COLO668 (cell line): Measurements from ENCODE around the gene PSTPIP2.
A peak's percentile ranks its signal among the peaks of the same experiment; 100 is the strongest.
"Not testable (repeated sequence)": the region's sequence is repeated elsewhere in the genome, so short reads cannot be mapped to it uniquely, and the experiment has no call there.

Source experiments
- DNase-seq: peaks from one replicate; lab custom pipeline; 2025; ENCODE audit not compliant: unreplicated experiment; lab: John Stamatoyannopoulos, UW

Gene PSTPIP2, protein sequence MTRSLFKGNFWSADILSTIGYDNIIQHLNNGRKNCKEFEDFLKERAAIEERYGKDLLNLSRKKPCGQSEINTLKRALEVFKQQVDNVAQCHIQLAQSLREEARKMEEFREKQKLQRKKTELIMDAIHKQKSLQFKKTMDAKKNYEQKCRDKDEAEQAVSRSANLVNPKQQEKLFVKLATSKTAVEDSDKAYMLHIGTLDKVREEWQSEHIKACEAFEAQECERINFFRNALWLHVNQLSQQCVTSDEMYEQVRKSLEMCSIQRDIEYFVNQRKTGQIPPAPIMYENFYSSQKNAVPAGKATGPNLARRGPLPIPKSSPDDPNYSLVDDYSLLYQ

DNA sequence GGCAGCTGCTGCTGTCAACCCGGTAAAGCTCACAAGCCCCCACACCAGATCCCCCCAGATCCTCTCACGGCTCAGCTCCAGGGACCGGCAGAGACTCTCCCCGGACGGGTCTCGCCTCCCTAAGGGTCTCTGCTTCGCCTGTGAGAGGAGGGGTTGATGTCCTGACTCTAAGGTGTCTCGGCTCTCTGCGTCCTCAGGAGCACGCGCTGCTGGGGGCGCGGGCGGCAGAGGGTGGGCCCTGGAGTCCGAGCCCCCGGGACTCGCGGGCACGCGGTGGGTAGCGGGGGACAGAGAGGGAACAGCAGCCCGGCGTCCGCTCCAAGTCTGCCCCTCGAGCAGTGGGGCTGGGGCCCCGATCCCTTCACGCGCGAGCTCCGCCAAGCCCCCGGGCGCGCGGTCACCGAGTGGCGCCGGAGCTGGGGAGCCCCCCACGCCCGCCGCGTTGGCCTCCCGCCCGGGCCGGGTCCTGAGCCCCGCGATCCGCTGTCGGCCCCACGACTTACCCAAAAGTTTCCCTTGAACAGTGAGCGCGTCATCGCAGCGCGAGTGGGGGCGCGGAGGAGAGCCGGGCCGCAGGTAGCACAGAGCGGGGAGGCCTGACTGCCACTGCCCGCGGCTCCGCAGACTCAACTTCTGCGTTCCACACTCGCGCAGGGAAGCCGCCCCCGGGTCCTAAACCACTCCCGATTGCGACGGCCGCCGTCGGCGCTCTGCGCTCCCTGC, at the start of gene PSTPIP2:
Gene PSTPIP2, minus strand, starts transcription at position 608 of the 723 bp plus-strand sequence. Its CDS starts 72 bp downstream, at position 536.
- DNase-seq = peak; percentile 58

DNA sequence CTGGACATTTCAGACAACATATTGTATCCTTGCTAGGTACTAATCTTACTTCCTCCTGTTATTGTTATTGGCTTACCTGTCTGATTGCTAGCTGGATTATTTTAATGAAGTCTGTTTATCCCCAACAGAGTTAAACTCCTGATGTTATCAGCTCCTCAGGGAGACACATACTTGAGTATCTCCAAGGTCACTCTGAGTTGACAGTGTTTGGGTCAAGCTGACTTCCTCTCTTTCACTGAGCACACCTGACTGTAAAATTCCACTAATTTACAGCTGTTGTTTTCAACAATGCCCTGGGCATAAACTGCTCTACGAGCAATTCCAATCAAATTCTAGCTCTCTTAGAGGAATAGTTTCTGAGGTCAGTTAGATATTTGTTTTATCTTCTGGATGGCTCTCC, 41.7 kb upstream of the PSTPIP2 start:
- DNase-seq = no peak

DNA sequence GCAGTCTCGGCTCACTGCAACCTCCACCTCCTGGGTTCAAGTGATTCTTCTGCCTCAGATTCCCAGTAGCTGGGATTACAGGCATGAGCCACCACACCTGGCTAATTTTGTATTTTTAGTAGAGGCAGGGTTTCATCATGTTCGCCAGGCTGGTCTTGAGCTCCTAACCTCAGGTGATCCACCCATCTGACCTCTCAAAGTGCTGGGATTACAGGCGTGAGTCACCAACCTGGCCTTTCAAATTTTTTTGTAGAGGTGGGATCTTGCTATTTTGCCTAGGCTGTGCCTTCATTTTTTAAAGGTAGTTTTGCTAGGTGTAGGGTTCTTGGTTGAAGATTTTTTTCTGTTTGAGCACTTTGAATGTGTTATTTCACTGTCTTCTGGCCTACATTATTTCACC, 38.3 kb upstream of the PSTPIP2 start:
- DNase-seq = no peak

DNA sequence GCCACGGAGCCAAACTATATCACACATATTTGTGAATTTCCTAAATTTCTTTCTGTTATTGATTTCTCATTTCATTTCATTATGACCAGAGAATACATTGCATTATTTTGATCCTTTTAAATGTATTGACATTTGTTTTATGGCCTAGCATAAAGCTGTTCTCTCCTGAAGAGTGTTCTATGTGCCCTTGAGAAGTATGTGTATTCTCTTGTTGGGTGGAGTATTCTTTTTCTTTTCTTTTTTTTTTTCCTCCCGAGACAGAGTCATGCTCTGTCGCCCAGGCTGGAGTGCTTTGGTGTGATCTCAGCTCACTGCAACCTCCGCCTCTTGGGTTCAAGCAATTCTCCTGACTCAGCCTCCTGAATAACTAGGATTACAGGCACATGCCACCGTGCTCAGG, 37.3 kb upstream of the PSTPIP2 start:
- no peak for DNase-seq

DNA sequence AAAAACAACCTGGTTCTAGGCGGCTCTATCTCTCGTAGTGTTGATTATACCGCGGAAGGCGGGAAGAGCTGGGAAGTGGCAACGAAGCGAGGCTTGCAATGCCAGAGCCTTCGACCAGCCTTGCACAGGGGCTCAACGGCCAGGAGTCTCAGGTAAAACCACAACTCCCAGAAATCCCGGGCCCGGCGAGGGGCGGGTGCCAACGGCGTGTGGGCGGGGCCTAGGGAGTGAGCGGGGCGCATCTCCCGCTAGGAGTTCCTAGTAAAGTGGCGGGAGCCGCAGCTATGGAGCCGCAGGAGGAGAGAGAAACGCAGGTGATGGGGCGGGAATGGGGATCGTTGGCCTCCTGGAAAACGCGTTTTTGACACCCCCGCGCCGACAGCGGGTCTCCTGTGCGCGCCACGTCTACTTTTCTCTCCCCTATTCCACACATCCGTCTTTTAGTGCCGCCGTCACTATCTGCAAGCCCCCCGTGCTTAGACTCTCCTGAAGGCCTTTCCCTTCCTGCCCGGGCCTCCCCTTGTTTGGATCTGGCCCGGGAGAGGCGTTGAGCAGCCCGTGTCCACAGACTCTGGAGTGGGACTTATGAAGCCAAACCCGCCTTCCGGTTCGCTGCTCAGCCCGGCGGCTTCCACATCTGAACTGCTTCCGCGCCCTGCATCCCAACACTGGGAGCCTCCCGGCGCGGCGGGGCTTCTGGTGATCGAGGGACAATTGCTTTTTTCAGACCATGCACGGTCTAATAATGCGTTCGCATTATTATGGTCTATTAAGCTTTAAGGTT, 32.3 kb upstream of the PSTPIP2 start, which contains the start of gene HAUS1:
Gene HAUS1, plus strand, starts transcription at position 258 of the 784 bp plus-strand sequence. Its CDS starts 27 bp downstream, at position 285.
- peak; percentile 97 for DNase-seq

DNA sequence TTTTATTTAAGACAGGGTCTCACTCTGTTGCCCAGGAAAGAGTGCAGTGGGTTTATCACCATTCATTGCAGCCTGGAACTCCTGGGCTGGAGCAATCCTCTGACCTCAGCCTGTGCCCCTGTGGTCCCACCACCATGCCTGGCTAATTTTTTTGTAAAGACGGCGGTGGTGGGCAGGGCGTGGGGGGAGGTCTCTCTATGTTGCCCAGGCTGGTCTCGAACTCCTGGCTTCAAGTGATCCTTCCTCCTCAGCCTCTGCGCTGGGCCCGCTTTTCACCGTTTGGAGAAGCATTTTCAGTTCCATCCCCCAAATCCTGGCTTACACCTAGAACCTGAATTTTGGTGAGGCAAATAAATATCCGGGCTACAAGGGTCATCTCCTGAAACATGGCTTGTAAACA, 27.4 kb upstream of the PSTPIP2 start:
- no peak for DNase-seq

DNA sequence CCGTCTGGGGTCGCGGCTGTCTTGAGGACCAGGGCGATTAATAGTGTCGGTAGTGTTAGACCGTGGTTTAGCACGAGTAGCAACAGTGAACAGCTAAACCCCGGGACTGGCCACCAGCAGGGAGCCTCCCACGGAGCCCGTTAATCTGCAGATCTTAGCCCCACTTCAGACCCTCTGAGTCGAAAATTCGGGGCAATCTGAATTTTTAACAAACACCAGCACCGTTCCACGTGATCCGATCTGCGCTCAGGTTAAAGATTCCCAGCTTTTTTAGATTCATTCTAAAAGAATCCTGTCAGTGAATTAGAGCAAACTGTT, 26.5 kb upstream of the PSTPIP2 start:
- DNase-seq = no peak

DNA sequence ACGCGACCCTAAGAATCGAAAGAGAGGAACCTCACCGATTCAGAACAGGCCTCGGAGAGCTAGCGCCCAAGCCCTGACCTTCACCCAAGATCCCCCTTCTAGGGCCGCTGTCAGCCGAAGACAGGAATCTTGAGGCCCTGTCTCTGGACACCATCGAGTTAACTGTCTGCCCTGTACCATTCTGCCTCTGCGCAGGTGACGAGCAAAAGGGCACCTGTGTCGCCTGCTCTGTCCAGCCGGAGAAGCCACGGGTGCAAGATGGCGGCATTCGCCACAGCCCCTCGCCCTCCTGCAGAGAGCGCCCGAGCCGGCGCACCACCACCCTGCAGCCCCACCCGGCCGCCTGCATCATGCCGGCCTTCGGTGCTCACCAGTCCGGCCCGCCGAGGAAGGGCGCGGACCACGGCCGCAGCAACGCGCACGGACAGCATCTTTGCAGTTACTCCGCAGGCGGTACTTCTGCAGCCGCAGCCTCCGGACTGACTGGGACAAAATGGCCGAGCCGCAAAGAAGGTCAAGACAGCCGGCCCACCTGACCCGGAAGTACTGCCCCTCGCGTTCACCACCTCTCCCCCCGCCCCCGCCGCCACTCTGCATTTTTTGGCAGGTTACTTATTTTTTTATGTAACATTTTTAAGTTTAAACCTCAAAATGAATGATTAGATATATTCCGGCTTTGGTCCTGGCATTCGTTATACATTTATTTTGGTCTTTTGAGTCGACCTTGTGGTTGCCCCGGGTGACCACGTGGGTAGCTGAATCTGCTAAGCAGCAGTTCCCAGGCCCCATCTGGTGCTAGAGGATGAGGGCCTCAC, 25.9 kb upstream of the PSTPIP2 start, which contains the start of gene ATP5F1A:
Gene ATP5F1A, minus strand, starts transcription at position 496 of the 815 bp plus-strand sequence. Its CDS starts 65 bp downstream, at position 431.
- DNase-seq = peak; percentile 88

DNA sequence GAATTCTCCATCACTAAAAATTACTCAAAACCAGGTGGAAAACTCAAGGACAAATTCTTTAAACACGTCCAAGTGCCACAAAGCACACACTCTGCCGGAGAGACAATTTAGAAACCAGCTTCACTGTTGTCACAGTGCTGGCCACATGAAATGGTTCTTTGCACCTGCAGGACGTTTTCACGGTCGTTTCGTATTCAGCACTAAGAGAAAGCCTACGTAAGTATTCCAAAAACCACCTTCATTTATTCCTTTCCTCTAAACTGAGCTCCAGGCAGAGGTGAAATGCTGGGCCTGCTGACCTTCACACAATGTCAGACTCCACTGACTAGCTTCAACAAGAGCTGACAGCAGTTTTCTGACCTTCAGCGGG, 25.4 kb upstream of the PSTPIP2 start:
- no peak for DNase-seq

DNA sequence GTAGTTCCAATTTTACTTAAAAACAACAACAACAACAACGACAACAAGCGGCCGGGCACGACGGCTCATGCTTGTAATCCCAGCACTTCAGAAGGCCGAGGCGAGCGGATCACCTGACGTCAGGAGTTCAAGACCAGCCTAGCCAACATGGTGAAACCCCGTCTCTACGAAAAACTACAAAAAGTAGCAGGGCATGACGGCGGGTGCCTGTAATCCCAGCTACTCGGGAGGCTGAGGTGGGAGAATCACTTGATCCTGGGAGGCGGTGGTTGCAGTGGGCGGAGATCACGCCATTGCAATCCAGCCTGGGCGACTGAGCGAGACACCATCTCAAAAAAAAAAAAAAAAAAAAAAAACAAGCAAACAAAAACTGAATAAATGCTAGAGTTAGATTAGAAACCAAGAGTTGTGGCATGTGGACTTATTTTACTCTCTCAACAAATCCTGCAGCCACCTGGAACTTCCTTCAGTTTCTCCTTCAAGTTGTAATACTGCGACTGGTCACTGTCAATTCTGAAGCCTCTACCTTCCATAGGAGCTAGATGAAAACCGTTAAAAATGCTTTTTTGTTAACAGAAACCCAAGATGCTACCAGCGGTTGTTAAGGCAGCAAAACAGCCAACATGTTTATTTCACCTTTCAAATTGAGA, 24.7 kb upstream of the PSTPIP2 start:
- peak; percentile 35 for DNase-seq

DNA sequence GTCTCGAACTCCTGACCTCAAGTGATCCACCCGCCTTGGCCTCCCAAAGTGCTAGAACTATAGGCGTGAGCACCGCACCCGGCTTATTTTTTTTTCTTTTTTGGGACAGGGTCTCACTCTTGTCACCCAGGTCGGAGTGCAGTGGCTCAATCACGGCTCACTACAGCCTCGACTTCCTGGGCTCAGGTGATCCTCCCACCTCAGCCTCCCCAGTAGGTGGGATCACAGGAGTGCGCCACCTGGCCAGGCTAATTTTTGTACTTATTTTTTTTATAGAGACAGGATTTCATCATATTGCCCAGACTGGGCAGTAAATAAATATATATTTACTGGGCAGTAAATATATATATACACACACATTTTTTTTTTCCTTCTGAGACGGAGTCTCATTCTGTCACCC, 23.5 kb upstream of the PSTPIP2 start:
- no peak for DNase-seq

DNA sequence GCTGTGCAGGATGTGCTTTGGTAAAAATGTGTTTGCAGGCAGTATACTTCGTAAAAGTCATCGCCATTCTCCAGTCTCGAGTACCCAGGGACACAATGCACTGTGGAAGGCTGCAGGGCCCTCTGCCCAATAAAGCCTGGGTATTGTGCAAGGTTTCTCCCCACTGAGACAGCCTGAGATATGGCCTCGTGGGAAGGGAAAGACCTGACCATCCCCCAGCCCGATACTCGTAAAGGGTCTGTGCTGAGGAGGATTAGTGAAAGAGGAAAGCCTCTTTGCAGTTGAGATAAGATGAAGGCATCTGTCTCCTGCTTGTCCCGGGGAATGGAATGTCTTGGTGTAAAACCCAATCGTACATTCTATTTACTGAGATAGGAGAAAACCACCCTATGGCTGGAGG, 16.4 kb upstream of the PSTPIP2 start:
- DNase-seq = not testable (repeated sequence)

DNA sequence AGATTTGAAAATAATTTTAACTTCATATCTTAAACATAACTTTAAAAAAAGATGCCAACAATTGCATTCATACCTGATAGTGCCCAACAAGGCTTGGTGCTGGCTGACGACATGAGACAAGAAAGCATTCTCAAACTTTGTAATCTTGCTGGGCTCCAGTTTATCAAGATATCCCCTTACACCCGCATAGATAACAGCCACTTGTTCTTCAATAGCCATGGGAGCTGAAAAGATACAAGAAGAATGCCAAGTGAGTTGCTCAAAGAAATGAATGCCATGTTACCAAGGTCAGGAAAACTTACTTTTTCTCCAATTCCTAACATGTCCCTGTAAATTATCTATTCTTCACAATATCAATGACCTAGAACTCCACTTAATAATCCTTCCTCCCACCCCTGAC, 12.4 kb upstream of the PSTPIP2 start:
- DNase-seq = no peak

DNA sequence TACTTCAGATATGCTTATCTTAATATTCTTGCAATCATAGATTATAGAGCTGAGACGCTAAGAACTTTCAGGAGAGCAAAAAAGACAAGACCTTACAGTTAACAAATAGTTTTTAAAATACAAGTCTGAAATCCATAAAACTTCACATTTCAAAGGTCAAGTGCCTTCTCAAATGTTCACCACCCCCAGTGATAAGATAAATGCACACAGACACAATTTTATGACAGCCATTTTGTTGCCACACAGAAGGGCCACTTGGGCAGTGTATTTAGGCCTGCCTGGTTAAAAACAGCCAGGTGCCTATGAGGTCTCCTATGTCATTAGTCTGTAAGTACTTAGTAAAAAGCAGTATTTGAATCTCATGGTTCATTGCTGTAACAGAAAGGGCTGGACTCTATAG, 8.1 kb upstream of the PSTPIP2 start:
- DNase-seq = no peak

DNA sequence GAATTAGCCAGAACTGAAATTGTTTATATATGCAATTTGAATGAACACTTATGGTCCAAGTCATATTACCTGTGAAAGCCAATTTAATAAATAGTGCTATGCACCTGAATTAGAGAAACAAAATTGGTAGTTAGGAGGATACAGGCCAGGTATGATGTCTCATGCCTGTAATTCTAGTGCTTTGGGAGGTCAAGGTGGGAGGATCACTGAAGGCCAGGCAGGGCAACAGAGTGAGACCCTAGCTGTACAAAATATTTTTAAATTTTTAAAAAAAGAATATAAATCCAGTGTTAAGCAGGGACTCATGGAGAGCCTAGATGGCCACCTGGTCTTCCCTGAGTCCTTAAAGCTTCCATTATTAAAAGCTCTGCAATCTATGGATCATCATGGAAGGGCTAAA, 7.3 kb upstream of the PSTPIP2 start:
- DNase-seq = no peak

DNA sequence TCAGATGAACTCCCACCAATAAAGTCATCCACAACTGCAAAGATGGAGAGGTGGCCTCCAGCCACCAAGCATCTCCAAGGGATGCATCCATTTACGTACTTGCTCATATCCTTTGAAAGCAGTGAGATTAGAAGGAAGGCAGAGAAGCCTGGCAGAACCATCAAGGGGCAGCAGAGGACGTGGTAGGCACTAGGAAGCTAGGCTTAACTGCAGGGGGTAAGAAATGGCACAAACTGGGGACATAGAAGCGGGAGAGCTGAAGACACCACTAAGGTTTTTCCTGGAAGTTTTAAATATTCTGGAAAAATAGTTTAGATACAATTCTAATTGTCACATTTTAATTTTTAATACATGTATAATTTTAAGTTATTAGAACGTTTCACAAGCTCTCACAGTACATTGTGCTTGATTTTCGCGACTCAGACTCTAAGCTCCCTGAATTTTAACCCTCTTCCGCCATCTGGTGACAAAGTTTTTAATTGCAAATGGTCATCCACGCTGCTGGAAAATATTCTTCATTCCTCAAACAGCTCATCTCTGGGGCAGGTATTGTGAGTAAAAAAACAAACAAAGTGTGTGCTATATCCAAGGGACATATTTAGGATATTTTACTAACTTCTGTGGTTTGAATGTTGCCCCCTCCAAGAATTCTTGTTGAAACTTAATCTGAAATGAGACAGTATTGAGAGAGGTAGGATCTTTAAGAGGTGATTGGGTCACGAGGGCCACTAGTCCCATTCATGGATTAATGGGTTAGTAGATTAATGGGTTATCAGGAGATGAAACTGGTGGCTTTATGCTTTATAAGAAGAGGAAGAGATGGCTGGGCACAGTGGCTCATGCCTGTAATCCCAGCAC, 1.6 kb upstream of the PSTPIP2 start:
- peak; percentile 49 for DNase-seq

DNA sequence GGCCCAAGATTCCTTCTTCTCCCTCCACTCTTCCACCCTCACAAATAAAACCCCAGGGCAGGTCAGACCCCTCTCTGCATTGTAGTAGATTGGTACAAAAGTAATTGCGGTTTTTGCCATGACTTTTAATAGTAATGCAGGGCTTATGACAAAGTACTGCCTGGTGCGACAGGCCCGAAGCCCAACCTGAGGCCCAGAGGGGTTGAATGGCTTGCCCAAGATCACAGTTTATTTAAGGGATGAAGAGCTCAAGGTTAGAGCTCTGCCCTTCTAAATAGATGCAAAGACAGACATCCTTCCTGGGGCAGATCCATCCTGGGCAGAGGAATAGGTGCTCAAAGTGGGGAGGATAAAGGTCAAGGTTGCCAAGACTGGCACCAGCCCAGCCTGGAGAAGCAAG, 899 bp upstream of the PSTPIP2 start:
- DNase-seq = no peak

DNA sequence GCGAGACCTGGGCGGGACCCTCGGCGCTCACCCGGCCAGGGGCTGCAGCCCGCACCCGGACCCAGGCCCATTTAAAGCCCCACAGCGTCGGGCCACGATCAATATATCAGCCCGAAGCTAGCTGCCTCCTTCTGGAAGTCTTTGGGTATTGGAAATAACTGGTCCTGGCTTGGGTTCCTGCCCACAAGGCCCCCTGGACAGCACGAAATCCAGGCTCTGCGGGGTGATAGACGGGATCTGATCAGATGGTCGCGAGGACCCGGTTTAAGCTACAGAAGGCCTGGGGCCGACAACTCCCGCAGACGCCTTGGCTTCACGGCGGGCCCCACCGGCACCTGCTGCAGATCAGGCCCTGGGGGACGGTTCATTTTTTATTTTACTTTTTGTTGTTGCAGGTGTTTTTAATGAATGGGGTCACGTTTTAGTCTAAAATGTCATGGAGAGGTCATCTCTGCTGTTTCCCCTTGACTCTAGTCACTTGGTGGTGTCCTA, 362 bp upstream of the PSTPIP2 start:
- DNase-seq = no peak
